ENCODE data around the gene GRK7. TPM values are rescaled to one million over a fixed set of nuclear protein-coding genes. Genes with fewer than 3 reads are reported as not detected.
A peak's percentile ranks its signal among the peaks of the same experiment; 100 is the strongest.

GRK7 gene
- not detected in 2 replicates for total RNA-seq (2021)
- long read RNA-seq, partial matches to known transcripts = 0 of 1 reads
- long read RNA-seq, other reads (novel, unspliced or antisense) = 1 of 1 reads

- H3K27ac Mint-ChIP-seq = peak within 1 kb of the TSS in 2 of 3 experiments; percentile 74 to 87; a peak in 2 of 7 replicates
- TF ChIP-seq CTCF (conservative IDR thresholded peaks at IDR 0.05) = no peak
- H3K4me3 Mint-ChIP-seq = peak within 1 kb of the TSS; percentile 61 to 70
These were observed at the start of gene GRK7 for GRCh38 chr3:141763088-141763750. Gene GRK7, plus strand, starts transcription at chr3:141763408. Its CDS starts 14,877 bp downstream, at chr3:141778285.

More at GRCh38 chr3:141763088-141763750, at the start of gene GRK7:
- H4K20me1 ChIP-seq (ENCODE audit: control insufficient read depth, insufficient read depth, insufficient read length) = no peaks in the 10 kb centered on the region
- H4K8ac ChIP-seq (replicated peaks; ENCODE audit: insufficient read length, low read depth, low read length) = no peak within 1 kb of the TSS
- no peak within 1 kb of the TSS for H2AK5ac ChIP-seq (ENCODE audit: insufficient read length, low read length)
- no peaks in the 10 kb centered on the region for H3K79me1 ChIP-seq (ENCODE audit: insufficient read depth, low read depth, low read length, poor library complexity, severe bottlenecking)
- H2AFZ ChIP-seq (ENCODE audit: low read length) = no peak within 1 kb of the TSS
- no peaks in the 10 kb centered on the region for H3K4me1 ChIP-seq (ENCODE audit: insufficient read depth, low read length)
- H2BK15ac ChIP-seq (ENCODE audit: low read depth, low read length) = peak within 1 kb of the TSS; percentile 75; the same call in 1 of the 2 replicates
- H3K4me2 ChIP-seq (ENCODE audit: insufficient read depth, insufficient read length, low read length) = no peak within 1 kb of the TSS
- peak within 1 kb of the TSS; percentile 20 for H3K9ac ChIP-seq (ENCODE audit: extremely low read depth, insufficient read length, low read length)
- no peak within 1 kb of the TSS for H3K23ac ChIP-seq (ENCODE audit: insufficient read length, low read depth, low read length)
- peaks cover 4 to 5% of the 10 kb centered on the region in 2 experiments; a peak in 2 of 4 replicates for H3K4me1 Mint-ChIP-seq
- H2BK12ac ChIP-seq (ENCODE audit: insufficient read length, low read depth, low read length) = no peak within 1 kb of the TSS
- H3K56ac ChIP-seq (ENCODE audit: insufficient read length, low read depth, low read length) = no peak within 1 kb of the TSS
- H4K5ac ChIP-seq (ENCODE audit: insufficient read length, low read depth, low read length) = no peak within 1 kb of the TSS
- no peaks in the 10 kb centered on the region; the same call in none of the 2 replicates for H3K27me3 Mint-ChIP-seq (ENCODE audit: low read depth)
- peak within 1 kb of the TSS; percentile 67 for H3K18ac ChIP-seq (ENCODE audit: insufficient read length, low read depth, low read length)
- H2BK5ac ChIP-seq (ENCODE audit: insufficient read length, low read length) = no peak within 1 kb of the TSS
- H3K9me3 ChIP-seq (ENCODE audit: control insufficient read depth, low read depth, low read length) = no peaks in the 10 kb centered on the region
- no peak within 1 kb of the TSS for H4K91ac ChIP-seq (ENCODE audit: insufficient read length, low read depth, low read length)
- no peak within 1 kb of the TSS for H2BK20ac ChIP-seq (ENCODE audit: low read depth, low read length, poor library complexity, severe bottlenecking)
- no peak for DNase-seq
- H3K79me2 ChIP-seq (ENCODE audit: insufficient read depth, low read length) = no peaks in the 10 kb centered on the region
- H2BK120ac ChIP-seq (ENCODE audit: low read depth, low read length, poor library complexity, severe bottlenecking) = no peak within 1 kb of the TSS
- no peak within 1 kb of the TSS for H3K14ac ChIP-seq (ENCODE audit: insufficient read depth, low read length)
- H3K36me3 Mint-ChIP-seq (ENCODE audit: insufficient read depth in 1 of 3, low read depth in 3 of 3) = no peaks in the 10 kb centered on the region
- peak within 1 kb of the TSS; percentile 19 for H3T11ph ChIP-seq (ENCODE audit: low read length)
- no peak within 1 kb of the TSS for H3K27ac ChIP-seq (ENCODE audit: insufficient read length, low read depth, low read length)
- no CpG with 5 or more reads among the region's 9 CpGs for WGBS (ENCODE audit: extremely low coverage, insufficient read length, low lambda C conversion rate)
- H3K27me3 ChIP-seq (ENCODE audit: insufficient read depth, low read length) = no peaks in the 10 kb centered on the region
- no peak within 1 kb of the TSS for H3K4ac ChIP-seq (ENCODE audit: low read depth, low read length)
- no peaks in the 10 kb centered on the region for H3K23me2 ChIP-seq (ENCODE audit: insufficient read length, low read depth, low read length, poor library complexity, severe bottlenecking)
- peaks cover 0 to 4% of the 10 kb centered on the region in 2 experiments; a peak in 2 of 5 replicates for H3K9me3 Mint-ChIP-seq
